OCI-LY3 (cell line): ENCODE data around the gene BMP7.

Experiments
- H2AFZ ChIP-seq: fragments of 200-600, 300-600 bp; shearing (Covaris generic); 2 replicates; pipeline ENCODE4 v1.6.0; 2014; ENCODE audit warnings: antibody characterized with exemption, low read depth, low read length
- H3K27ac ChIP-seq: fragments of 200-600, 300-600 bp; sonication (generic); 2 replicates; pipeline ENCODE4 v1.5.1; 2014; ENCODE audit warnings: mild to moderate bottlenecking, low read length, moderate library complexity, mixed read lengths
- H3K27me3 ChIP-seq: fragments of 200-600, 300-600 bp; sonication (generic); 2 replicates; pipeline ENCODE4 v1.6.1; 2014; ENCODE audit warnings: low read depth, low read length, mixed read lengths
- H3K36me3 ChIP-seq: fragments of 200-600, 300-600 bp; sonication (generic); replicated peaks from 2 replicates; pipeline ENCODE3; 2014; ENCODE audit warnings: low read depth, low read length, mixed read lengths
- H3K4me1 ChIP-seq: fragments of 300-600, 200-600 bp; sonication (generic); 2 replicates; pipeline ENCODE4 v1.6.1; 2014; ENCODE audit warnings: low read length, mixed read lengths
- H3K4me2 ChIP-seq: fragments of 200-600, 300-600 bp; sonication (generic); 2 replicates; pipeline ENCODE4 v1.6.1; 2014; ENCODE audit warnings: low read length, mixed read lengths
- H3K4me3 ChIP-seq: fragments of 300-600, 200-600 bp; sonication (generic); 2 replicates; pipeline ENCODE4 v1.5.1; 2014; ENCODE audit warnings: antibody characterized with exemption, mild to moderate bottlenecking, low read length, moderate library complexity
- H3K79me2 ChIP-seq: fragments of 300-600, 200-600 bp; shearing (Covaris generic); 2 replicates; pipeline ENCODE4 v1.6.1; 2014; ENCODE audit warnings: mild to moderate bottlenecking, low read length, mixed read lengths
- H3K9ac ChIP-seq: fragments of 300-600, 200-600 bp; shearing (Covaris generic); 2 replicates; pipeline ENCODE4 v1.6.0; 2014; ENCODE audit warnings: mild to moderate bottlenecking, low read length, moderate library complexity
- H3K9me3 ChIP-seq: fragments of 200-600, 300-600 bp; shearing (Covaris generic); 2 replicates; pipeline ENCODE4 v1.6.1; 2014; ENCODE audit warnings: low read length, mixed read lengths; ENCODE audit not compliant: insufficient read depth
- H4K20me1 ChIP-seq: fragments of 200-600, 300-600 bp; sonication (generic); 2 replicates; pipeline ENCODE4 v1.6.1; 2016; ENCODE audit warnings: low read length, mixed read lengths; ENCODE audit not compliant: insufficient read depth
- EZH2phosphoT487 ChIP-seq: fragments of 200-600 bp; shearing (Covaris generic); IDR thresholded peaks from 2 replicates; pipeline ENCODE4 v1.6.1; 2018; ENCODE audit warnings: antibody characterized with exemption, mixed run types, low read depth
- TF ChIP-seq, protein P1 (sequence below): fragments of 200-600, 300-600 bp; sonication (generic); IDR thresholded peaks from 2 replicates; pipeline ENCODE4 v1.5.1; 2014; ENCODE audit warnings: antibody characterized with exemption, low read length, low read depth

BMP7 gene

DNA sequence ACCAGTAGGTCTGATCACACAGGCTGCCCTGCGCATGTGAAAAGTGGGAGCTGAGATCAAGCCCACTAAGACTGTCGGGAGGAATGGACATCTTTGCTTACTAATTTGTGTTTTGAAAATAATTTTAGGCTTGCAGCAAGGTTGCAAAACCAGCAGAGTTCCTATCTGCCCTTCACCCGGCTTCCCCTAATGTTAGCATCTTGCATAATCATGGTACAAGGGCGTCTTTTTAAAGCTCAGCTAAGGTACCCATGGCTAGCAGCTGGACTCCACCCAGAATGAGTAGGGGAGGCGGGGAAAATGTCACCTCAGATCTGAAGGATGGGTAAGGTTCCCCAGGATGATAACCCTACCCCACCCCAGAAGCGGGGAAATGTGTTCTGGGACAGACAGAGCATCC, 25.3 kb upstream of the BMP7 start:
- TF ChIP-seq EZH2phosphoT487 = no peak
- TF ChIP-seq, protein P1, sequence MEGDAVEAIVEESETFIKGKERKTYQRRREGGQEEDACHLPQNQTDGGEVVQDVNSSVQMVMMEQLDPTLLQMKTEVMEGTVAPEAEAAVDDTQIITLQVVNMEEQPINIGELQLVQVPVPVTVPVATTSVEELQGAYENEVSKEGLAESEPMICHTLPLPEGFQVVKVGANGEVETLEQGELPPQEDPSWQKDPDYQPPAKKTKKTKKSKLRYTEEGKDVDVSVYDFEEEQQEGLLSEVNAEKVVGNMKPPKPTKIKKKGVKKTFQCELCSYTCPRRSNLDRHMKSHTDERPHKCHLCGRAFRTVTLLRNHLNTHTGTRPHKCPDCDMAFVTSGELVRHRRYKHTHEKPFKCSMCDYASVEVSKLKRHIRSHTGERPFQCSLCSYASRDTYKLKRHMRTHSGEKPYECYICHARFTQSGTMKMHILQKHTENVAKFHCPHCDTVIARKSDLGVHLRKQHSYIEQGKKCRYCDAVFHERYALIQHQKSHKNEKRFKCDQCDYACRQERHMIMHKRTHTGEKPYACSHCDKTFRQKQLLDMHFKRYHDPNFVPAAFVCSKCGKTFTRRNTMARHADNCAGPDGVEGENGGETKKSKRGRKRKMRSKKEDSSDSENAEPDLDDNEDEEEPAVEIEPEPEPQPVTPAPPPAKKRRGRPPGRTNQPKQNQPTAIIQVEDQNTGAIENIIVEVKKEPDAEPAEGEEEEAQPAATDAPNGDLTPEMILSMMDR = no peak
- Histone ChIP-seq H3K27ac (no peak overlapping the region), H4K20me1 (no peaks in the 10 kb centered on the region), H3K4me2 (no peak overlapping the region), H2AFZ (no peak overlapping the region), H3K4me3 (no peak overlapping the region), H3K36me3 (no peaks in the 10 kb centered on the region), H3K79me2 (no peaks in the 10 kb centered on the region), H3K9ac (no peak overlapping the region), H3K4me1 (no peaks in the 10 kb centered on the region), H3K27me3 (peaks cover 82% of the 10 kb centered on the region), H3K9me3 (no peaks in the 10 kb centered on the region)

- no peak overlapping the region for H3K4me3 ChIP-seq
- H3K9ac ChIP-seq = no peak overlapping the region
- H3K4me2 ChIP-seq = no peak overlapping the region
- no peaks in the 10 kb centered on the region for H3K36me3 ChIP-seq
- no peaks in the 10 kb centered on the region; the same call in 1 of the 2 replicates for H4K20me1 ChIP-seq
- no peak overlapping the region for H3K27ac ChIP-seq
- H3K4me1 ChIP-seq = no peaks in the 10 kb centered on the region
- no peak overlapping the region for H2AFZ ChIP-seq
- peaks cover 89% of the 10 kb centered on the region for H3K27me3 ChIP-seq
- no peaks in the 10 kb centered on the region for H3K79me2 ChIP-seq
- TF ChIP-seq, protein P1 = no peak; the same call in 1 of the 2 replicates
- H3K9me3 ChIP-seq = no peaks in the 10 kb centered on the region
These were observed 24.6 kb upstream of the BMP7 start for GRCh38 chr20:57291003-57291402.

DNA sequence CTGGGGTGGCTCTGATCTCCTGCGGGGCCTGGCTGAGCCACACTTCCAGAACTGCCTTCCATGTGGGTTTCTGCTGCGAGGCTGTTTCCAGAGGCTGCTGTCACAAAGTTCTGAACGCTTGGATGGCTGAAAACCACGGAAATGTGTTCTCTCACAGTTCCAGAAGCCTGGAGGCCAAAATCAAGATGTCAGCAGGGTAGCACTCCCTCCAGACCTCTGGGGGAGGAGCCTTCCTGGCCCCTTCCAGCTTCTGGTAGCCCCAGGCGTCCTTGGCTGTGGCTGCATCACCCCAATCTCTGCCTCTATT, 23.7 kb upstream of the BMP7 start:
- H3K36me3 ChIP-seq = no peaks in the 10 kb centered on the region
- no peak overlapping the region for H3K4me2 ChIP-seq
- no peaks in the 10 kb centered on the region for H3K4me1 ChIP-seq
- H3K27ac ChIP-seq = no peak overlapping the region
- peaks cover 86% of the 10 kb centered on the region for H3K27me3 ChIP-seq
- H3K9me3 ChIP-seq = no peaks in the 10 kb centered on the region
- no peak overlapping the region for H3K4me3 ChIP-seq
- TF ChIP-seq, protein P1 = no peak
- no peak for TF ChIP-seq EZH2phosphoT487
- no peaks in the 10 kb centered on the region; the same call in 1 of the 2 replicates for H4K20me1 ChIP-seq
- H3K9ac ChIP-seq = no peak overlapping the region
- no peaks in the 10 kb centered on the region for H3K79me2 ChIP-seq
- no peak overlapping the region for H2AFZ ChIP-seq

- Histone ChIP-seq H3K4me3 (no peak overlapping the region), H3K4me1 (no peaks in the 10 kb centered on the region), H3K4me2 (no peak overlapping the region), H3K27me3 (peaks cover 90% of the 10 kb centered on the region), H3K9ac (no peak overlapping the region), H3K27ac (no peak overlapping the region), H2AFZ (no peak overlapping the region), H3K79me2 (no peaks in the 10 kb centered on the region), H4K20me1 (no peaks in the 10 kb centered on the region; the same call in 1 of the 2 replicates), H3K36me3 (no peaks in the 10 kb centered on the region), H3K9me3 (no peaks in the 10 kb centered on the region; the same call in 1 of the 2 replicates)
- TF ChIP-seq, protein P1 = no peak
- TF ChIP-seq EZH2phosphoT487 = no peak
These were observed 23.1 kb upstream of the BMP7 start for GRCh38 chr20:57289391-57290177.
